HG03064 (cell line): ENCODE measurements around the gene NPRL2.
"Not testable (repeated sequence)": the region's sequence is repeated elsewhere in the genome, so short reads cannot be mapped to it uniquely, and the experiment has no call there.

Source experiments
- ATAC-seq: cut with Tn5 transposase; IDR thresholded peaks from one replicate; pipeline ENCODE4 v1.9.1; 2021; ENCODE audit warnings: low read depth; ENCODE audit not compliant: unreplicated experiment

Gene NPRL2

DNA sequence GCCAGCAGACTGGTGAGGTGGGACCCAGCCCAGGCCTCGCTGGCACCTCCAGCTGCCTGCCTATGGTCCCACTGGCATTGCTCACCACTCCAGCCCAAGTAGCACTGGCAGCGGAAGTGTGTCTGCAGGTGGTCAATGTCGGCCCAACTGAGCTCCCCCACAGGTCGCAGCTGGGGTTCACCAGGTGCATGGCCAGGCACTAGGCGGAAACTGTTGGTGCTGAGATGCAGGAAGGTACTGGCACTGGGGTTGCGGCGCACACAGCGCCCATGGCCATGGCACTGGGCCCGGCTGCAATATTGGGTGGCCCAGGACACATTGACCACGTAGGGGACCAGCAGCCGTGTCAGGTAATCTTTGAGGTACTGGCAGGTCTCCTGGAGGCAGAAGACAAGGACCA, 32.4 kb downstream of the NPRL2 start:
- ATAC-seq = no peak

DNA sequence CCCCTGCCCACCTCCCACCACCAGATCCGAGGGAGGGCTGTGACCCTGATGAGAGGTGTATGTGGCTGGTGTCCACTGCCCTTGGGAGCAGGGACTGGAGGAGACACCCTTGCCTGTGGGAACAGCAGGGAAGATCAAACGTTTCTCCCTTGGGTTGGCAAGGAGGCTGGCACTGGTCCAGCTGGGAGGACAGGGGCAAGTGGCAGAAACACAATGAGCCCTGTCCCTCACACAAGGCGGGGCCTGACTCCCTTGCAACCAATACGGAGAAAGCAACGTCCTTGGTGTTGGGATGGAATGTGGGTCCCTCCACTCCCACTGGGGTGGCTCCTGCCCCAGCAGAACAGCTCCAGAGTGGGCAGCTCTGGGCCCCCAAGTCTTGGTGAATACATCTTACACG, 33.3 kb downstream of the NPRL2 start:
- ATAC-seq = no peak

DNA sequence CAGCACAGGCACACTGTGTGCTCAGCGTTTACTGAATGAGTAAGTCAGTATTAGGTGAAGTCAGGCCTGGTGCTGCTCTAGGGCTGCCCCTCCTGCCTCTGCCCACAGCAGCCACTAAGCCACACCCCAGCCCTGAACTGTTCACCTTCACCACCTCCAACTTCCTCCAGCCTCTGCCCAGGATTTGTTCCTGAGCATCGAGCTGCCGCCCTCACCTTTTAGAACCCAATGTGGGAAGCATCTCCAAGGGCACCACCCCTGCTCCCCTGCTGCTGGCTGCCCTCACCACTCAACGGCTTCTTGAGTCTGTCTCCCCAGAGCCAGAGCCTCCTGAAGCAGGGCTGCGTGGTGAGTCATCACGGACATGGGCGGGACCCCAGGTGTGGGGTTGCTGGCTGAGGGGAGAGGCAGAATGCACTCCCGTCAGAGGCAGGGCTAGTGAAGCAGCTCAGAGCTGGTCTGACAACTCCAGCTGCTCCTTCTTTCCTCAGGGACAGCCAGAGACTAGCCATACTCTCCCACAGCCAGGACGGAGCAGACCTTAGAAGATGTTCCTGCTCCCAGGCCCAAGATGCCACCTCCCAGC, 33.8 kb downstream of the NPRL2 start:
- no peak for ATAC-seq

DNA sequence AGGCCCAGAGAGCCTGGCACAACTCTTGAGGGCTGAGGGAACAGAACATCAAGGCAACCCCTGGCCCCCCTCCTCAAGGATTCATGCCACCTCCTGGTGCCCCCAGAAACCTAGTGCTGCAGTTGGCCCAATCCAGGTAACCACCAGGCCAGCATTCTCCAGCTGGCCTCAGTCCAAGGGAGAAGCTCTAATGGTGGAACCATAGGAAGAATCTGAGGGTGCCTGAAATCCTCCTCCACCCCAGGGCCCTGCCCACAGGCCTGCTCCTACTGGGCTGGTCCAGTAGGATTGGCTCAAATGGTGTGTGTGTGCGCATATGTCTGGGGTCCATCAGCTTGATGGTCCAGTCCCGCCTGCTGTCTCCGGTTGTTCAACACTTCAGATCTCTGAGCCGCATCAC, 35.8 kb downstream of the NPRL2 start:
- no peak for ATAC-seq

DNA sequence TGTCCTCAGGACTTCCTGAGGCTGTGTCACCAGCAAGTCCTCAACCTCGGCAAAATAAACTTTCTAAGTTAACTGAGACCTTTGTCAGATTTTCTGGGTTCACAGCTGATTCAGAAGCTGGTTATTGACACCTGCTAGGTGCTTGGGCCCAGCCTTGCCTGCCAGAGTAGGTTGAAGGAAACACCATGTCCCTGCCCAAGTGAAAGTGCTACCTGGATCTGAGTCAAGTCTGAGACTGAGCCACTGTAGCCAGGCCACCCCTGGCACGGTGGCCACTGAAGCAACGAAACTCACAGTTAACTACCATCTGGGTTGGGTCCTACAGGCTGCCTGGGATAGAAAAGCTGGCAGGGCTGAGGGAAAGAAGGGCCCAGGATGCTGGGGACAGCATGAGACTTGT, 36.2 kb downstream of the NPRL2 start:
- ATAC-seq = no peak

DNA sequence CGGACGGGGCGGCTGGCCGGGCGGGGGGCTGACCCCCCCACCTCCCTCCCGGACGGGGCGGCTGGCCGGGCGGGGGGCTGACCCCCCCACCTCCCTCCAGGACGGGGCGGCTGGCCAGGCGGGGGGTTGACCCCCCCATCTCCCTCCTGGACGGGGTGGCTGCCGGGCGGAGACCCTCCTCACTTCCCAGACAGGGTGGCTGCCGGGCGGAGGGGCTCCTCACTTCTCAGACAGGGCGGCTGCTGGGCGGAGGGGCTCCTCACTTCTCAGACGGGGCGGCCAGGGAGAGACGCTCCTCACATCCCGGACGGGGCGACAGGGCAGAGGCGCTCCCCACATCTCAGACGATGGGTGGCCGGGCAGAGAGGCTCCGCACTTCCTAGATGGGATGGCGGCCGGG, 38.5 kb downstream of the NPRL2 start:
- not testable (repeated sequence) for ATAC-seq

DNA sequence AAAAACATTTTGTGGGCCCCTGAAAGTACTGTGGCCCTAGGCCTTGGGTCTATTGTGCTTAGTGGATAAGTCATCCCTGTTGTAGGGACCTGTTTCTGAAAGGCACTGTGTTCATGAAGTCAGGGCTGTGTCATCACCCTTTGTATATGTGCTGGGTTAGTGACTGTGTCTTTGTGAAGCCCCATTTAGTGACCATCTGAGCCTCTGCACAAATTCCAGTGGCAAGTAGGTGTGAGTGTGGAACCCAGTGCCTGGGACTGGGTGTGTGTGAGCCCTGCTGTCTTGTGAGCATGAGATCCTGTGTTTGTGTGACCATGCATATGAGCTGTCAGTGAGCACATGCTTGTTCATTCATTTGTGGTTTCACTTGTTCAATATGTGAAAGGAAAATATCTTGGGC, 46.0 kb downstream of the NPRL2 start:
- no peak for ATAC-seq

DNA sequence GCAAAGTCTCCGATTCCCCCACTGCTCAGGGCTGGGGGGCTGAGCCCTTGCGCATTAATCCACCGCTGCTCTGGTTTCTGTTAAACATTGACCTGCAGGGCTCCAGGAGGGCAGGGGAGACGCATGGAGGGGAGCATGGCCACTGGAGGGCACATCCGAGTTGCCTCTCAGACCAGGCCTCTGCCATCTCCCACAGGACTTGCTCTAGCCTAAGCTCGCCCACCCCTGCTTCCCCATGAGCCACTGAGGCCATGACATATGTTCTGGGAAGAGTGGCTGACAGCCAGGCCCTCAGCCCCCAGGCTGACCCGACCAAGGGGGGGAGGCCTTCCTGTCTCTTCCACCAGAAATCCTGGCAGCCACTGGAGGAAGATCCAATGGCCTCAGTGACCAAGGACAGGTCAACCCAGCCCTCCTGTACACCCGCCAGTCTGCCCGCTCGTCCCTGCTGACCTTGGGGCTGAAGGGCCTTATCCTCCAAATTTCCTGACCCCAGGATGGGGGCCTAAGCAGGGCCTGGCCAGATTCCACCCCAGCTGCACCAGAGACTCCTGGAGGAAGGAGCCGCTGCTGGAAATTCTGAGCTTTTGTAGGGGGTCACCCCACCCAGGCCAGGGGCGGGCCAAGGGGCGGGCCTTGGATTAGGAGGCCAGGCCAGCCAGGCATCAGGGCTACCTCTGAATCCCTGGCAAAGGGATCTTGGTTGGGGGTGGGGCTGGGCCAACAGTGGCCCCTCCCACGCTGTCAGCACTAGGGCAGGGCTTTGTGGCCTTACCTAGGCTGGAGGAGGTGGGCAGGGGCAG, 47.4 kb downstream of the NPRL2 start, which contains the start of gene HYAL1:
TSS of gene HYAL1 (minus strand) at position 562 of the 803 bp plus-strand sequence. CDS start 618 bp downstream, outside the sequence.
- ATAC-seq = no peak

DNA sequence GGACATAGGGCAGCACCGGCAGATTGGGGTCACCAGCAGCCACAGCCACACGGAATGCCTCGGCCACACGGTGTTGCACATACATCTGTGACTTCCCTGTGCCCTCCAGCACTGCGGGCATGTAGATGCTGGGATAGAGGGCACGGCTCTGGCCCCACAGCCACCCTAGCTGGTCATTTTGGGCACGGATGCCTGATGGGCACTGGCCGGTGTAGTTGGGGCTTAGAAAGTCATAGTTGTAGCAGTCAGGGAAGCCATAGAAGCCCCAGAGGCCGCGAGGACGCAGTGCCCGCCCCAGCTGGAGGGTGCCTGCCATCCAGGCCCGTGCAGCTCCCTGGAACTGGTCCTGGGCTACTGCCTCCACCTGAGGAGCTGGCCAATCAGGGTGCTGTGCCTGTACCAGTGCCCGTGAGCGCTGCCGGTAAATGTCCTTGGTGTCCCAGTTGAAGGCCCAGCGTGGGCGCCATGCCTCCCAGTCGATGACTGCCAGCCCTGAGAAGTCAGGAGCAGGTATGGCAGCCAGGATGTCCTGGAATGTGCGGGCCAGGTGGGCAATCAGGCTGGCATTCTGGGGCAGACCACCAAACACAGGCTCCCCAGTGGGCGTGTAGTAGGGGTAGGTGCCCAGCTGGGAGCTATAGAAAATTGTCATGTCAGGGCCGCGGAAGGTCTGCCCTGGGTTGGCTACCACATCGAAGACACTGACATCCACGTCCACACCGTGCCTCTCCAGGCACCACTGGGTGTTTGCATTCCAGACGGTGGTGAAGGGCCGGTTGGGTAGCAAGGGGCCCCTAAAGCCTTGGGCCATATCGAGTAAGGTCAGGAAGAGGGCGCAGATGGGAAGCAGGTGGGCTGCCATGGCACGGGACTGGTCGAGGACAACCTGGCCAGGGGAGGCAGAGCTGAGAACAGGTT, 48.2 kb downstream of the NPRL2 start:
- ATAC-seq = no peak

DNA sequence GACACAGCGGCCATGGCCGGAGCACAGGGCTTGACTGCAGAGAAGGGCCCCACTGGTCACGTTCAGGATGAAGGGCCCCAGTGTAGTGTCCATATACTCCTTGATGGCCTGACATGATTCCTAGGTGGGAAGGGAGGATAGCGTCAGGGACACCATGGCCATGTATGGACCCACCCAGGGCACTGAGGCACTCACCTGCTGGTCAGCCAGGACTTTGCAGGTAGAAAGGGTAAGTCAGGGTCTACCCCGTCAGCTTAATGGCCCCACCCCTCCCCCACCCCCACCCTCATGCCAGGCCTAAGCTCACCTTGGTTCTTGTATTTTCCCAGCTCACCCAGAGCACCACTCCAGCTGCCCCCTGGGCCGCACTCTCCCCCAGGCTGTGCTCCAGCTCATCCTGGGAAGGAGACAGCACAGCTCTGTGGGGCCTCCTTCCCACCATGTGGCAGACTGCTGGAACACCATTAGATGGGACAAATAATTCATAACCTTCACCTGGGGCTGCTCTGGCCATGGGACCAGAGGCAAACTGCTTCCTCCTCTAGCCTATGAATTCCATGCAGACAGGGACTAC, 49.8 kb downstream of the NPRL2 start:
- no peak for ATAC-seq

DNA sequence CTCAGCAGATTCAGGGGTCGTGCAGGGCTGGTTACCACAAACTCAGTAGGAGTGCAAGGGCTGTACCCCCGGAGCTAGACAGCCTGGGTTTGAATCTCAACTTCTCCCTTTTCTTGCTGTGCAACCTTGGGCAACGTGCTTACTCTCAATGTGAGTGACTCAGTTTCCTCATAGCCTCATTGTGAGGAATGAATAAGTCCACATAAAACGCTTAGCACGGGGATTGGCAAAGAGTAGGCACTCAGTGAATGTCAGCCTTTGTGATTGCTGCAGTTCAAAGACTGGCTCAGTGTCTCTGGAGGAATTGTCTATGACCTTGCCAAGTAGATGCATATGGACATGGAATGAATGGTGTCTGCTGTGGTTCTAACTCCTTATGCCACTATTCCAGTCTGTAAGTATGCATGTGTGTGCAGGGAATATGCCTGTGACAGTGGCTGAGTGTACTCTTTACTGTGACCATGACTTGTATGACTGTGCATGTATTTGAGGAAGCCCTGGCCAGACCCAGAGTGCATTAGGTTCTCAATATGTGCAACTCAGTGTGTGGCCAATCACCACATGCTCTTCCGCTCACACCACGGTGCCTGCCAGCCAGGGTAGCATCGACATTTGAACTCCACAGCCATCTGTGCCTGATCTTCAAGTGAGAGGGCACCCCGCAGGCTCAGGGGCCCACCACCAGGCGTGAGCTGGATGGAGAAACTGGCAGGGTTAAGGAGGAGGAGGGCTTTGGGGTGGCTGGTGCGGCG, 50.5 kb downstream of the NPRL2 start:
- ATAC-seq = no peak

DNA sequence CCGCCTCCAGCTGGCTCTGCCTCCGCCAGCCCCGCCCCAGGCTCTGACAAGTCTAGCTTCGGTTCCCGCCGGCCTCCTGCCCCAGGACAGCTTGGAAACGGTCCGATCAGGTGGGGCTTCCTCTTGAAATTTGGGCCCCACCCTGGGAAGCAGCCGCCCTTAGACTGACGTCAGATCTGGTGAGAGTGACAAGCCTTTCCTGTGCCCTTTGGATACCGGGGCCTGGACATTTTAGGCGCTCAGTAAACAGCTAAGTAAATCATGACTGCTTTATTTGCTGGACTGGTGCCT, 51.0 kb downstream of the NPRL2 start:
- no peak for ATAC-seq

DNA sequence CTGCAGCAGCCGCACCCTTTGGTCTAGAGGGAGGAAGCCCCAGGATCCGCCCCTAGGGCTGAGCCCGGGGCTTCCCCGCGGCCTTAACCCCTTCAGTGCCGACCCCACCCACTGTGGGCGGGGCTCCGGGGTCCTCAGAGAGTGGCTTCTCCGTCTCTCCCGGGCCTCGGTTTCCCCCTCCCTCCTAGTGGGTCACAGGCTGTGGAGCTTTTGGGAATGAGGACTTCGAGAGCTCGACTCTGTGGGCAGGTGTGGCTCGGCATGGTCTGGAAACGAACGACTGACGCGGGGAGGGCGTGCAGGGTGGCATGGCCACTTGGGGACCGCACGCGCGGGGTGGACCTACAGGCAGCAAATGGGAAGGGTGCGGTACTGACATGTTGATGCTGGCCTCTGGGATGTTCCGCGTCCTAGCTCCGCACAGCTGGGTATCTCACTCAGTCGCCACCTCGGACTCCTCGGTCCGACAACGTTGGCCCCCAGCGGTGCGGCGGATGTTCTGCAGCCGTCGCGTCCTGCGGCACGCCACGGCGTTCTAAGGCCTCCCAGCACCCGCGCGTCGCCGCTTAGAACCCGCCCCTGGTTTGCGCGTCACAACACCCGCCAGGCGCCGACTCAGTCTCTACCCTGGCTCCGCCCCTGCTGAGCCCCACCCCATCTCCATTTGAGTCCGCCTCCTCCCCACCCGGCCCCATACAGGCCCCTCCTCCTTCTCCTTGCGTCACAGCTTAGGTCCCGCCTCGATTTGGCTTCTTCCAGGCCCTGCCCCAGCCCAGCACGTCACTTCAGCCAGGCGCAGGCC, 51.5 kb downstream of the NPRL2 start, which contains the start of the genes HYAL3 and NAA80:
TSS of gene HYAL3 (minus strand) at position 570 of the 802 bp plus-strand sequence. CDS start 3,803 bp downstream, outside the sequence.
TSS of gene NAA80 (minus strand) at position 570 of the 802 bp plus-strand sequence. CDS start 1,942 bp downstream, outside the sequence.
- ATAC-seq = peak; percentile 80

DNA sequence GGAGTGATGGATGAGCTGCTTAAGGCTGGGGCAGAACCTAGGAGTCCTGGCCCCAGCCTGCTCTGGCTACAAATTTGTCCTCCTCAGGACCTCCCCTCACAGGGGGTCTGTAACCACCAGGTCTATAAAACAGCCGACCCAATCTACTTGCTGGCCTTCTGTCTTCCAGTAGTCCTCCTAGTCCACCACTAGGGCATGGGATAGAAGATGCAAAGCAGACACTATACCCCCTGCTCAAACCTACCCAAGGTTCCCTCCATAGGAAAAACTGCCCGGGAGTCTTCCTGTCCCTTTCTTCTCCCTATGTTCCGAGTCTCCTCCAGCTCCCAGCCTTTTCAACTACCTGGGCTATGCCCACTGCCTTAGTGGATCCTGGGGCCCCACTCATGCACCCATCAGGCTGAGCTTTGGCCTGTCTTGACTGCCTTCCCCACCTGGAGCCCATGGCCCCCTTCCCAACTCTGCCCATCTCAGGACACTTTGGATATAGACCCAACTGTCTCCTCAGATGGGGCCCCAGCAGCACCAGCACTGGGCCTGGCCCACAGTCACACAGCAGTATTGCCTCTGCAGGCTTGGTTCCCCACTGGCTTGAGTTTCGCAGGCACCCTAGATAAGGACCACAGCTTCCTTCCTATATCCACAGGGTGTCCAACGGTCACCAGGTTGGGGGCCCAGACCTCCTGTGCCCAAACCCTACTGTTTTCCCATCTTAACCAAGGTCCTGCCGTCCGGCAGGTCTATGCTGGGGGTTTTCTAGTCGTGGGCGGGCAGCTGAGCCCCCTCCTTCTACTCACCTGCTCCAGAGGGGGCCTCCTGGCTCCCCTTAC, 52.5 kb downstream of the NPRL2 start:
- no peak for ATAC-seq

DNA sequence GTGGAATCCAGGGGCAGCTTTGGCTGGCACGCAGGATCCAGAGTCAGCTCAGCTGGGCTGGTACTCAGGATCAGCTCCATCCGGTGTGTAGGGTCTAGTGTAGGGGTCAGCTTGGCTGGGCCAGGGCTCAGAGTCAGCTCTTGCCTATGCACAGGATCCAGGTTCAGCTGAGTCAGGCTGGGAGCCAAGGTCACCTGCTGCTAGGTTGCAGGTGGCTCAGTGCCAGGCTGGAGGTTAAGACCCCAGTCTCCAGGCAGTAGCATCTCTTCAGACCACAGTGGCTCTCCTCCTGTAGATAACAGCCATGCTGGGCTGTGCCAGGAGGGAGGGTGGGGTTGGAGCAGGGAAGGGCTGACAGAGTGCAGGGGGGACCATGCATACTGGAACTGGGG, 53.2 kb downstream of the NPRL2 start:
- ATAC-seq = no peak
